GM21381 (cell line): ENCODE data around the gene DDR2.

Experiments
- ATAC-seq: cut with Tn5 transposase; IDR thresholded peaks from one replicate; pipeline ENCODE4 v1.9.1; 2021; ENCODE audit warnings: mild to moderate bottlenecking, moderate library complexity; ENCODE audit not compliant: unreplicated experiment

The DDR2 gene

GRCh38 chr1:162822391-162823200 lies 190.3 kb downstream of the DDR2 start:
- no peak for ATAC-seq

GRCh38 chr1:162823231-162823630 lies 191.0 kb downstream of the DDR2 start:
- no peak for ATAC-seq

- ATAC-seq = no peak
Measured at GRCh38 chr1:162823771-162824525, 191.7 kb downstream of the DDR2 start.

- no peak for ATAC-seq
Measured at GRCh38 chr1:162829268-162829667, 197.0 kb downstream of the DDR2 start.

- ATAC-seq = no peak
Measured at GRCh38 chr1:162832470-162832869, 200.2 kb downstream of the DDR2 start.

GRCh38 chr1:162835157-162835899 lies 203.1 kb downstream of the DDR2 start:
- peak; percentile 92 for ATAC-seq
